Activated CD4-positive, alpha-beta T cell treated with anti-CD3 and anti-CD28 coated beads for 1 hour (primary cell): ENCODE measurements around the gene AGAP6.
"Not testable (repeated sequence)": the region's sequence is repeated elsewhere in the genome, so short reads cannot be mapped to it uniquely, and the experiment has no call there.

Experiments
- DNase-seq: peaks from one replicate; pipeline ENCODE4 v3.0.0-alpha.2; 2020

AGAP6 gene

GRCh38 chr10:50027195-50027594 is 39.0 kb downstream of the AGAP6 start:
- DNase-seq: no peak

GRCh38 chr10:50033481-50033880 is 45.3 kb downstream of the AGAP6 start:
- no peak for DNase-seq

DNA sequence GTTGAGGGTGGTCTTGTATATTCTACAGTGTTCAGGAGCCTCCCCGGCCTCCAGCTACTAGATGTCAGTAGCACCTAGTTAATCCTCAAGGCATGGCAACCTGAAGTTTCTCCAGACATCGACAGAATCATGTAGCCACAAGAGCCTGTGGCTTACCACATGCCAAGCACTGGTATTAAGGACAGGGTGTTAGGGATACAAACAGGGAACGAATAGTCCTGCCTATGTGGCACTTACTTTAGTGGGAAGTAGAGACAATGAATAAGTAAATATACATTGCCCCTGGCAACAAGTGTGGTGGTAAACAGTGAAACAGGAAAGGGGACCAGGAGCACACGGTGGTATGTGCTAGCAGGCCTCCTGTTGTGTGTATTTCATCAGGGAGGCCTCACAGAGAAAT is 47.1 kb downstream of the AGAP6 start:
- not testable (repeated sequence) for DNase-seq

GRCh38 chr10:50044941-50045664 is 56.9 kb downstream of the AGAP6 start:
- no peak for DNase-seq

DNA sequence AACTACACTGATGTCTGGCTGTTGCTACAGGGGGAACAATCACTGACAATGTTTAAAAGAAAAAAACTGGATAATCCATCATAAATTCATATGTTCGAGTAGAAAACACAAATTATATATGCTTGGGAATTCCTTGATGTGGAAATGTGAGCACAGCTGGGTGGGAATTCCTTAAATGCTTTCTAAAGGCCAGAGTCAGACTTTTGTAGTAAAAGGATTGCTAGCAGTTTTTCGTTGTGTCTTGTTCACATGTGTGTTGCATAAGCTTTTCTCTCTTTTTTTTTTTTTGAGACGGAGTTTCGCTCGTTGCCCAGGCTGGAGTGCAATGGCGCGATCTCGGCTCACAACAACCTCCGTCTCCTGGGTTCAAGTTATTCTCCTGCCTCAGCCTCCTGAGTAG is 58.3 kb downstream of the AGAP6 start:
- not testable (repeated sequence) for DNase-seq

DNA sequence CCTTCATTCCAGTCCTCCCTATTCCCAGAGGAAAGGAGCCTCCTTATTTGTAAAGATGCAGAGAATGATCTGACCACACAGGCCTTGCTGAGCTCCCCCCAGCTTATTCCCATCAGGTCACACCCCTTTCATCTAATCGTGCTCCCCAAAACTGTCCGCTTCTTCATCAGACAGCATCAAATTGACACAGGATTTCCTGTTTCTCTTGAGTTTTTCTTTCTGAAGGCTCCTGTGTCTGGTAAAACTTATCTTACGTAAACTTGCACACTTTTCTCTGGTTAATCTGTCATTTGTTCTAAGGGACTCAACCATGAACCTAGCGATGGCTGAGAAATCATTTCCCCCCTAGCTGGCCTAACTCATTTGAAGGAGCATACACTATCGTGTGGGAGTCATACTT is 59.4 kb downstream of the AGAP6 start:
- not testable (repeated sequence) for DNase-seq

DNA sequence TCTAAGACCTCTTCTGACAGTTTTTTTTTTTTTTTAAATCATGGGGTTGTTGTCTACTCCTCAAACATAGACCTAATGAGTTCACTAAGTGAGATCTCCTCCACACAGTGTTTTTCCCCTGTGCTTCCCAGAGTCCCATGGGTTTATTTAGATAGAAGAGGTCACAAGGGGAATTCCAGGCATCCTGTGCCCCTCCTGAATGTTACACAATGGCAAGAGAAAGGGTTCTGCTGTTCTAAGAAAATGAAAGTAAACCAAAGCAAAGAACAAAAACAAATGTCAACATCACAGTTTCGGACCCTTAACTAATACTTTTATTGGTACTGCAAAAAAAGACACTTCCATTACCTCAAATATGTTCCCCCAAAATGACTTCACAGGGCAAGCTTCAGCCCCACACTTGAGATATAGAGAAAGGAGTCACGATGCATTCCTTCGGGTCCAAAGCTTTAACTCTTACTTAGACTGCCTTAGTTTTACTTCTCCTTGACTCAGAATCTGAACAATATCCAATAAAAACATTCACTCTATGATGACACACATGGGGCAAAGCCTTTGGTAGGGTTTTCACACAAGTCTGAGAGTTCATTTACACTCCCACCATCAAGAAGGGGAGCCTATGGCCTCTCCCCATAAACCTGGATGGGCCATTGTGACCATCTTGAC is 63.9 kb downstream of the AGAP6 start:
- not testable (repeated sequence) for DNase-seq

DNA sequence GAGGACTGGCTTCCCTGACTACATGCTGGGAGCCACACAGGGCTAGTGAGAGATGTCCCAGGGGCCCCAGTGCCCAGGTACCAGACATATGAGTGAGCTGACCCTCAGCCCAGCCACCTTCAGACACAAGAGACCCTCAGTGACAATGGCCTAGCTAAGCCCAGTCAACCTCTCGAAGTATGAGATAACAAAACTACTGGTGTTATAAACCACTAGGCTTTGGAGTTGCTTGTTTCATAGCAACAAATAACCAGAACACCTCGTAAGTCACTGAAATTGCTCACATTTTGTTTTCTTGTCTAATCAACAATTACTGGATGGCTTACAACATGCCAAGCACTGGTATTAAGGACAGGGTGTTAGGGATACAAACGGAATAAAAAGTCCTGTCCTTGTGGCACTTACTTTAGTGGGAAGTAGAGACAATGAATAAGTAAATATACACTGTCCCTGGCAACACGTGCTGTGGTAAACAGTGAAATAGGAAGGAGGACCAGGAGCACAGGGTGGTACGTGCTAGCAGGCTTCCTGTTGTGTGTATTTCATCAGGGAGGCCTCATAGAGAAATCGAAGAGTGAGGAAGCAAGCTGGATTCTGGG is 64.7 kb downstream of the AGAP6 start:
- not testable (repeated sequence) for DNase-seq

DNA sequence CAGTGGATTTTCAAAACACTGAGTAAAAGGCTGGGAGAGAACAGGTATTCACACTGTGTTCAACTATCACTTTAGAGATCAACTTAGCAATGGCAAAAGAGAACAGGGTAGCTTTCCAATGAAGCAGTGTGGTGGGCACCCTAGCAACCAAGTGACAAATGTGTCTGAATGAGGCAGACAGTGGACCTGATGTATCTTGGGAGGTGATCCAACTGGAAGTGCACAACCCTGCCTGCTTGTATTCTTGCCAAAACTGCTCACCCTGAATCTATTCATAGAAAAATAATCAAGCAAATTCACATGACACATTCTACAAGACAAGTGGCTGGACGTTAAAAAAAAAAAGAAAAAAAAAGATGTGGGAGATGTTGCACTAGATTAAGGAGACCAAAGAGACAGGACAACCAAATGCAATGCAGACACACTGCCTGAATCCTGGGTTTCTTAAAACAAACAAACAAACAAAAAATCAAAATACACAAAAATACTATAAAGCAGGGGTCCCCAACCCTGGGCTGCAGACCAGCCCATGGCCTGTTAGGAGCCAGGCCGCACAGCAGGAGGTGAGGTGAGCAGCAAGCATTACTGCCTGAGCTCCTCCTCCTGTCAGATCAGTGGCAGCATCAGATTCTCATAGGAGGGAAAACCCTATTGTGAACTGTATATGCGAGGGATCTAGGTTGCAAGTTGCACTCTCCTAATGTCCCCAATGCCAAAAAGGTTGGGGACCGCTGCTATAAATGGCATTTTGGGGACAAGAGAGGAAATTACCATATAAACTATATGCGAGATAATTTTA is 67.5 kb downstream of the AGAP6 start:
- not testable (repeated sequence) for DNase-seq

GRCh38 chr10:50056654-50057053 is 68.4 kb downstream of the AGAP6 start:
- not testable (repeated sequence) for DNase-seq

- DNase-seq: not testable (repeated sequence)
Observed at GRCh38 chr10:50058727-50059126, 70.5 kb downstream of the AGAP6 start.

DNA sequence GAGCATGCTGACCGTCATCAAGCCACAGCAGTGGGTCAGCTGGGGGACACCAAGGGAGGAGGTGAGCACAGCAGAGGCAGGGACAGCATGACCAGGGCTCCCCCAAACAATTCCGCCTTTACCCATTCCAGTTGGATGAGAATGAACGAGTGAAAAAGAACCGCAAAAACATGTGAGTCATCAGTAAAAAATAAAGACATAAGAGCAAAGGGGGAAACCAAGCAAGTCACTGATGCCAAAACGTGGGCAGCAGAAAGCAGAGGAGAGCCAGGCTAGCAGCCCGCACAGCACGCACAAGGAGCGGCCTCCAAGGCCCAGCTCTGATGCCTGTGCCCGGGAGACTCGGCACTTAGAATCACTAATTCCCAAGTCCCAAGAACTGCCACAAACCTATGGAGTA is 71.7 kb downstream of the AGAP6 start:
- not testable (repeated sequence) for DNase-seq
